ENCODE data around the gene GUCA2B.

Gene GUCA2B

DNA sequence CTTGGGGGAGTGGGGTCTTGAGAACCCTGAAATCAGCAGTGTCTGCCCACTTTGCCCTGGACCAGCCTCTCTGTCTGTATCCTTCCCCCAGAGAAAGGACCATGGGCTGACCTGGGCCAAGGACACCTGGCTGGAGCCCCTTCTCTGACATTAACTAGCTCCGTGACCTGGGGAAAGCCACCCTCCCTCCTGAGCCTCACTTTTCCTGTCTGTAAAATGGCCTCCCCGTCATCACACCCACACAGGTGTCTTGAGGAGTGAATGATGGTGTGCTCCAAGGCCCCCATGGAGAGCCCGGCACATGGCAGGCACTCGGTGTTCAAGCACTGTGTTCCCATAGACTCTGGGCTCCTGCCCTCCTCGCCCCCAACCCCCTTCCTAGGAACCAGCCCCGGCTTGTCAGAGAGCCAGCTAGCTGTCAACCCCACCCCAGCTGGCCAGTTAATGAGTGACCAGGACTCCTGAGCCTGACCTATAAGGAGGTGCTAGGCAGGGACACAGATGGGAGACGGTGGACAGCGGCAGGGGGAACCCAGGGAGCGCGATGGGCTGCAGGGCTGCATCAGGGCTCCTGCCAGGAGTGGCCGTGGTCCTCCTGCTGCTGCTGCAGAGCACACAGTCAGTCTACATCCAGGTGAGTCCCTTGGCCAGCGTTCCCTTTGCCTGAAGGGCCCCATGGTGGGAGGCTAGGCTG, at the start of gene GUCA2B:
GUCA2B (plus strand) TSS at position 504 of the 694 bp plus-strand sequence; CDS start at position 545, 41 bp downstream.
- no peak for DNase-seq (ENCODE audit: low read depth)

DNA sequence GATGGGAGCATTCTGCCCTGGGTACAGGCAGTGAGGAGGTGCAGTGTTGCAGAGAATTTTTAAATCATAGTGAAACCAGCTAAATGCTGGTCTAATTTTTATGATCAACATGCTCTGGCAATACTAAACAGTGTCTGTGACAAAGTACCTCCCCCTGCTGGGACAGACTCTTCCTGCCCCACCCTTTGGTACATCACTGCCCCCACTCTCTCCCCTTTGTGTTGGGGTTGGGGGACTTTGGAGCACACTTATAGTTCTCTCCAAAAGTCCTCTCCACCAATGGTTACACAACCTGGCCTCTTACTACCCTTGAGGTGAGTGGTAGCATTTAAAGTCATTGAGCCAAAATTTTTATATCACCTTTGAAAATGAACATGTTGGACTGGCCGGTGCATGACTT, 48.2 kb upstream of the GUCA2B start:
- no peak for DNase-seq (ENCODE audit: low read depth)

DNA sequence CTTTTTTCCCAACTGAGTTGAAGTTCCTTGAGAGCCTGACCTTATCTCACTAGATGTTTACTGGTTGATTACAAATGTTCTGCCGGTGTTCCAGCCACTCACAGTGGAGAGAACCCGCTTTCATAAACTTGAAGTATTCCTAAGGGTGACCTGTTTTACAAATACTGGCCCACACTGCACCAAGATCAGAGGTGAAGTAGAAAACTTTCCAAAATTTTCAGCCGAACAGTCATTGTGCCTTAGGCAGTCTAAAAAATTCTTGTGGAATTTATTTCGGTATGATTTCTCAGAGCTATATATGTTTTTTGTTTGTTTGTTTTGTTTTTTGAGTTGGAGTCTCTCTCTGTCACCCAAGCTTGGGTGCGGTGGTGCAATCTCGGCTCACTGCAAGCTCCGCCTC, 44.9 kb upstream of the GUCA2B start:
- no peak for DNase-seq (ENCODE audit: low read depth)

DNA sequence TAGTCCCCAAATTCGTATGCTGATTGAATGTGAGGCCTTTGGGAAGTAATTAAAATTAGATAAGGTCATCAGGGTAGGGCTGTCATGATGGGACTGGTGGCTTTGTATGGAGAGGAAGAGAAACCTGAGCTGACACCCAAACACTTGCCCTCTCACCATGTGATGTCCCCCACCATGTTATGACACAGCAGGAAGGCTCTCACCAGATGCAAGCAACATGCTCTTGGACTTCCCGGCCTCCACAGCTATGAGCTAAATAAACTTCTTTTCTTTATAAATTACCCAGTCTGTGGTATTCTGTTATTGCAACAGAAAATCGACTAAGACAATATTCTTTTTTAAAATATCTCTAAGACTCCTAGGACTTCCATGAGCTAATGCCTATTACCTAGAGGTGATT, 43.6 kb upstream of the GUCA2B start:
- DNase-seq (ENCODE audit: low read depth), result no peak

DNA sequence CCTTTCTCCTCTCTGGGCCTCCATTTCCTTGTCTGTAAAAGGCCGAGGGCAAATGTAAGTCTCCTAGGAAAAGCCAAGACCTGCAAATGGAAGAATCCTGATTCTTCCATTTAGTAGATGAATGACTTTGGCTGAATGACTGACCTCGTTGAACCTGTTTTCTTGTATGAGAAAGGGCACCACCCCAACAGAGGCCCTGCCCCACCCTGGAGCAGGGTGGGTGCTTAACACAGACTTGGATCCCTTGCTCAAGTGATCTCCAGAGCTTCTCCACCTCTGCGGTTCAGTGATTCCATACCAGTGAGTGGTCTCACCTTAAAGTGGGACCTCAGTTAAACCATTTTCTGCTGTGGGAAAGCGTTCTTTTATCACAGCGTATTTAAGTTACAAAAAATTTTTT, 39.0 kb upstream of the GUCA2B start:
- DNase-seq (ENCODE audit: low read depth), result no peak

DNA sequence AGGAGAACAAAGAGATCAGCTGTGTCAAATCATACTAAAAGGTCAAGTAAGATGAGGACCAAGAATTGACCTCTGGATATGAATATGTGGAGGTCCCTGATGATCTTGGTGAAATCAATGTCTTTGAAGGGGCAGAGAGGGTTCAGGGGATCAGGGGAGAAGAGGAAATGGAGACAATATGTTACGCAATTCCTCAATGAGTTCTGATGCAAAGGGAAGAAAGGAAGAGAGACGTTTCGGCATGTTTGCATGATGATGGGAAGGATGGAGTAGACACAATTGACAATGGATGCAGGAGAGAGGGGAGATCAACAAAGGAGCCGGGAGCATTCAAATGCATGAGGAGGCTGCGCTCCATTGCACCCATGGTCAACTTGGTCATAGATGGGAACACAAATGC, 36.0 kb upstream of the GUCA2B start:
- no peak for DNase-seq (ENCODE audit: low read depth)

DNA sequence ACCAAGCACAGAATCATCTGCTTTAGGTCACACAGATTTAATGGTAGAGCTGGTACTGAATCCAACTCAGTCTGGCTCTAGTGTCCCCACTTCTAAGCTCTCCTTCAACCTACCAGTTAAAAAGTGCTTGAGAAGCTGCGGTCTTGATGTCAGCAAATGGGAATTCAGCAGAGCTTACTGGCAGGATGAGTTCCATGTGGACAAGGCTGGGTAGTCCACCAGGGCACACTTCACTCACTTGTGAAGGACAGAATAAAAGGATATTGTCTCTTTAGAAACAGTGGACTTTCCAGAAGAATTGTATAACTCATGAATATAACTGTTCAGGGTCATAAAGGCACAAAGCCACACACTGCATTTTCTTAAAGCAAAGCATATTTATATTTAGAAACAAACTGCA, 35.1 kb upstream of the GUCA2B start:
- DNase-seq (ENCODE audit: low read depth), result no peak

DNA sequence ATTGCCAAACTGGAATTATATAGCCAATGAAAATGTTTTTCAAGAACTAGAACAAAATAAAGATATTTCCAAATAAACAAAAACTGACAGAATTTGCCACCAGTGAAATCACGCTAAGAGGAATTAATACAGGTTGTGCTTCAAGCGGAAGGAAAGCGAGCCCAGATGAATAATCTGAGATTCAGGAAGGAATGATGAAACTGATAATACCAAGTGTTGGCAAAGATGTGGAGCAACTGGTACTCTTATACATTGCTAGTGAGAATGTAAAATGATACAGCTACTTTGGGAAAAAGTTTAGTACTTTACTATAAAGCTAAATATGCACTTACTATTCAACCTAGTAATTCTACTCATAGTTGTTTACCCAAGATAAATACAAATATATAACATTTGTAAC, 30.8 kb upstream of the GUCA2B start:
- DNase-seq (ENCODE audit: low read depth), result no peak

DNA sequence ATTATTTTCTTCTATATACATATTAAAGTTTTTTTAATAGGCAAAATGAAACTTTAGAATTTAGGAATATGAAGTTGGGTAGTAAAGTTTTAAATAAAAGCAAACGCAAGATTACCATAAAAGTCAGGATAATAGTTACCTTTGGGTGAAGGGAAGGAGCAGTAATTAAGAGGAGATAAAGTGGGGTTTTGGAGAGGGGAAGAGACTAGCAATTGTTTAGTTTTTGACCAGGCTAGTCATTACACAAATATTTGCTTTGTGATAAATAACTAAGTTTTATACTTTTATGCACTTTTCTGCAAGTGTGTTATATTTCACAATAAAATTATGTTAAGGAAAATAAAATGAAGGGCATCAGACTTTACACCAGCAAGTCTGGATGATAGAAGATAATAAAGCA, 27.7 kb upstream of the GUCA2B start:
- DNase-seq (ENCODE audit: low read depth), result no peak

DNA sequence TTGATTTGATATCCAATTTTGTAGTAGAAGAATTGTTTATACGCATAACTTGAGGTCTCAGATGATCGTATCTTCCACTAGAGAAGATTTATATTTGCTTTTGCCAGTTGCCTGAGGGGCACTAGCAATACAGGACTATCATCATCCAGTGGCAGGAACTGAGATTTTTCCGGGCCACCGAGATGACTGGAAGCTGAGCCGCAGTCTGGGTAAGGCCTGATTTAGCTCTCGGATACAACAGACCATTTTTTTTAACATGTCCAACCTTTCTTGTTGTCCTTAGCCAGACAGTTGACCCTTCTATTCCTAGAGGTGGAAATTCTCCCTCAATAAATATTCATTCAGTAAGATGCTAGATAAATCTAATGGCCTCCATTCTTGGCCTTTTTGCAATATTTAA, 25.4 kb upstream of the GUCA2B start:
- no peak for DNase-seq (ENCODE audit: low read depth)

DNA sequence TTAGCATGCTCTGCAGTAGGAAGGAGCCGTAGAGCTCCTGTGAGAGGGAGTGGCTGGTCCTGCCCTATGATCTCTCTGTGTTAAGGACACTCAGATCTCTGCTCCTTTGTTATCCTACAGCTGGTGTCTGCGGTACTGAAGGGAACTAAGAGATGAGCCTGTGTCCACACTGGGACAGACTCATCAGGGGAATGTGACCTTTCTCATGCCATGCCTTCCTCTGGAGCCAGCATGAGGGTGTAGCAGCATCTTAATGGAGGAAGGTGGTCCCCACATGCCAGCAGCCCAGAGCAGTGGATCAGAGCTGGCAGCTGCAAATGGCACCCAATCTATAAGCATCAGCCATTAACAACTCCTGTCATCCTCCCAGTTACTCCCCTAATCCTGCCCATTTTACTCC, 24.7 kb upstream of the GUCA2B start:
- DNase-seq (ENCODE audit: low read depth), result no peak

DNA sequence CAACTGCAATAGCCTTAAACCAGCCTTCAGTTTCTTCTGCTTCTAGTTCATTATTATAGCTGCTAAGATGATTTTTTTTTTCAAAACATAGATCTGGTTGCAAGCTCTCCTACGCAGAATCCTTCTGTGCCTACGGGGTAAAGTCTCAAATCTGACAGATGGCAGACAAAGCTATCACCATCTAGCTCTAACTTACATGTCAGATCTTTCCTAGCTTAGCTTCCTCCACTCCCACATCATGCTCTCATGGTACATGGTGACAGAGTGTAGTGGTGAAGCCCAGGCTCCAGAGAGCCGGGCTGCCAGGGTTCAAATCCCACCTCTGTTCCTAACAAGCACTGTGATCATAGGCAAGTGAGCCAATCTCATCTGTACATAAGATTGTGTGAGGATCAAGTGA, 24.2 kb upstream of the GUCA2B start:
- no peak for DNase-seq (ENCODE audit: low read depth)

DNA sequence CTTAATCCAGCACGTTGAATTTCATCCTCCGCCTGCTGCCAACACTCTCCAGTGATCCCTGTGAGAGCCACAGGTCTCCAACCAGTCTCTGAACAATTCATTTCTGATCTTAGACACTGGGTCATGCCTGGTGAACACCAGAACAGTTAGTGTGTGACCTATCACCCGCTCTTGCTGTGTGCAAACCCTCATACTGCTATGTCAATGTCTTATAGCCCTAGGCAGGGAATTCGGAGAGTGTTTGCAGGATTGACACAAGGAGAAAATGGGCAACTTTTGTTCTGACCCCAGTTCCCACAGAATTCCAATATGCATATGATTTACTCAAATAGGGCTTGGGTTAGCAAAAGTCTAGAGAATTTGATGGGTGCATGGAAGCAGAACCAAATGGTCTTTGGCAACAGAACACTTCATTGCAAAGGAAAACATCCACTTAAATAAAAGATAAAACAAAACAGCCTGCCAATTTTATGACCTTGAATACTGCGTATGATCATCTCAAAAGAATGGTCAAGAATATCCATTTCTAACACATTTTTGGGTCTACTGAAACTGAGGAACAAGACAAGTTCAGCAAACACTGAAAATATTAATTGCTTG, 23.0 kb upstream of the GUCA2B start:
- no peak for DNase-seq (ENCODE audit: low read depth)

DNA sequence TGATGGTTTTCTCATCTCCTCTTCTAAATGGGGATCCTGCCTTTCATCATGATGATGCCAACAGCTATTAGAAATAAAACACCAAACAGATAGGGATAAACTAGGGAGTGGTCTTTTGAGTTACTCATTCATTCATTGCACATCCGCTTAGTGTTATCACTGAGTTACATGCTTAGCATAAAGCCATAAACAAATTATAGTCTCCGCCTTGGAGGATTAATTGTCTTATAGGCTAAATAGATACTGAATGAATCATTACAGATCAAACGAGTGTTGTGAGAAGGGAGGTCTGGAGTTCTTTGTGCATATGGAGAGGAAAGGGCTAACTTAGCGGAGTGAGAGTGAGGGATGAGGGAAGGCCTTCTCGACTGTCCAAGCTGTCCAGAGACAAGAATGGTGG, 19.8 kb upstream of the GUCA2B start:
- no peak for DNase-seq (ENCODE audit: low read depth)

DNA sequence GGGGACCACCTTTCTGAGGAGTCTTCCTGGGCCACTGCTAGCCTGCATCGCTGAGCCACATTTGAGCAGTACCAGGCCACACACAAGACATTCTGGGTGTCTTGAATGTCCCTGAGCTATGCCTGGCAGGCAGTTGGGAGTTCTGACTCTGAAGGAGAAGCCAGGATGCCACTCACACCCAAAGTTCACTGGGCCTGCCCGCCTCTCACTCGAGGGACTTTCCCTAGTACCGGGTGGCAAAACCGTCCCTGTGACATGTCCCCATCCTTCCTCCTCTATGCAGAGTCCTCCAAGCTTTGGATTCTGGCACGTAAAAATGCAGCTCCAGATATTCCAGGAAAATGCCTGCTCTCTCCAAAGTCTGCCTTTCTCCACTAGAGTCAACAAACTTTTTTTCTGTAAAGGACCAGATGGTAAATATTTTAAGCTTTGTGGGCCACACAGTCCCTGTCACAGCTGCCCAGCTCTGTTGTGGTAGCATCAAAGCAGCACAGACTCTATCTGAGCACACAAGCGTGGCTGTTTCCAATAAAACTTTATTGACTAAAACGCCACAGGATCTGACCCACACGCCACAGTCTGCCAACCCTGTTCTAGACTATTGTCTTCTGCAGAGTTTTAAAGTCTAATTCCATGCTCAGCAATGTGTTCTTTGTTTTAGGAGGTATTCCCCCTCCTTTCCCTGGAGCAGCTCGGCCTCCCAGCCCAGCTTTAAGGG, 19.2 kb upstream of the GUCA2B start:
- DNase-seq (ENCODE audit: low read depth), result no peak

DNA sequence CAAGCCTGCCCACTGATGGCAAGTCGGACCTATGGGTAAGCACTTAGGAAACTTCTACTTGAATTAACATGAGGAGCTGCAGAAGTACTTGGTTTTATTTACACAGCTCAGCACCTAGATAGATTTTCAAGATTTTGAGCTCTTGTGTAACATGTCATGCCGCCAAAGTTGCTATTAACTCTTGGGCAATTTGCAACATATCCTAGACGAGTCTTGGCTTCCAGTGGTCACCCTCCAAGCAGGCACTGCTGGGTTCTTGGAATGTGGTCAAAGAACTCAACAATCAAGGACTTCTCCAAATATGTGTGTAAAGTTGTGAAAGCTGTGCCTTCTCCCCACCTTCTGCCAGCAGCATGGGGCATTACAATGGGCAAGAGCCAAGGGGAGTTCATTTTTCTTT, 17.8 kb upstream of the GUCA2B start:
- no peak for DNase-seq (ENCODE audit: low read depth)

DNA sequence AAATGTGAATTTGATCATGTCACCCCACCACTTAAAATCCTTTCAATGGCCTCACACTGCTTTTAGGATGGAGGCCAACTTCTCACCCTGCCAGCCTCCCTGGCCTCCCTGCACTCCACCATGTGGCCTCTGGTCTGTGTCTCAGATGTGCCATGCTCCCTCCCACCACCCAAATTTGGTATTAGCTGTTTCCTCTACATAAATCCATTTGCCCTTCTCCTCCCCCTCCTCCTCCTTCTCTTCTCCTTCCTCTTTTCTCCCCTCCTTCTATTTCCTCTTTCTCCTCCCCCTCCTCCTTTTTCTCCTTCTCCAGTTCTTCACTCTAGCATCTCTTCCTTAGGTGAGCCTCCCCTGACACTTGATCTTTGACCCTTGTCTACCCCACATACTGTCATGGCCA, 16.7 kb upstream of the GUCA2B start:
- no peak for DNase-seq (ENCODE audit: low read depth)

DNA sequence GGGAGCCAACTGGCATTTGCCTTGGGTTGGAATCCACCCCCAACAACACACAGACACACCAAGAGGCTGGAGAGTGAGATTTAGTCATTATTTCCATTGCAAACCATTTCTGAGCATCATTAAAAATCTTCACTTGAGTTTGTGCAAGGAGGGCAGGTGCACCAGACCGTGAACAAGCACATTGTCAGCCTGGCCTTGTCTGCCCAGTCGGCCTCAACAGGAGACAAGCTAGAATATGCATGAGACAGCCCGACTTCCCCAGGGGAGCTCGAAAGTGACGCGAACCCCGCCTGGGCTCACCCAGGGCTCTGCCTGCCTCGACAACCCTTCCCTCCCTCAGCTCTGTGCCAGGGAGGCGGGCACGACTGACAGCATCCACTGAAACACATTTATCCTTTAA, 15.4 kb upstream of the GUCA2B start:
- no peak for DNase-seq (ENCODE audit: low read depth)

DNA sequence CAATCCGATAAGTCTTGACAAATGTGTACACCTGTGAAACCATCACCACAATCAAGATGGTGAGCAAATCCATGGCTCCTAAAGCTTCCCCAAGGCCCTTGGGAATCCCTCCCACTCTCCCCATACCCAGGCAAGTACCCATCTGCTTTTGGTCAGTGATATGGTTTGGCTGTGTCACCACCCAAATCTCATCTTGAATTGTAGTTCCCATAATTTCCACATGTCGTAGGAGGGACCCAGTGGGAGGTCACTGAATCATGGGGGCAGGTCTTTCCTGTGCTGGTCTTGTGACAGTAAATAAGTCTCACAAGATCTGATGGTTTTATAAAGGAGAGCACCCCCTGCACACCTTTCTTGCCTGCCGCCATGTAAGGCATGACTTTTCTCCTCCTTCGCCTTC, 14.6 kb upstream of the GUCA2B start:
- DNase-seq (ENCODE audit: low read depth), result no peak

DNA sequence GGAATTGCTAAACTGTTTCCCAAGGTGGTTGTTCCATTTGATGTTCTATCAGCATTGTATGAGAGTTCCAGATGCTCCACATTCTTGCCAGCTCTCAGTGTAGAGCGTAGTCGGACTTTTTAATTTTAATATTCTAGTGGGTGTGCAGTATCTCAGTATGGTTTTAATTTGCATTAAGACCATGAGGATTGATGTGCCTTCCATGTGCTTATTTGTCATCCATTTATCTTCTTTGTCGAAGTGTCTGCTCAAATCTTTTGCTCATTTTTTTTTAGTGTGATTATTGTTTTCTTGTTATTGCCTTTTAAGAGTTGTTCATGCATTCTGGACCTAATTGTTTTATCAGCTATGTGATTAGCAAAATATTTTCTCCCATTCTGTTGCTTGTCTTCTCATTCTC, 13.8 kb upstream of the GUCA2B start:
- no peak for DNase-seq (ENCODE audit: low read depth)

DNA sequence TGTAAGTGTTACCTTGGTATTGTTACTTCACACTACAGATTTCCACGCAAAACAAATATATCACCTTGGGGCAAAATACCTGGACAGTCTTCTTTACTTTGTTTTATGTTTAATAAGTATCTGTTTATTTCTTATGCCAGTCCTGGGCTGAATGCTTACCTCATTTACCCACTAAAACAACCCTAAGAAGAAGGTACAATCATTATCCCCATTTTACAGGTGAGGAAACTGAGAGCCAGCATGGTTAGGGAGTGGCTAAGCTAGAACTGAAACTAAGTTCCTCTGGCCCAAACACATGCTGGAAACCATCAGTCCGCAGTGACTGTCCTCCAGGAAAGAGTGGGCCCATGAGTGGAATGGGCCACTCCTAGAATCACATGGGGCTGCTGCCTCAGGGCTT, 13.0 kb upstream of the GUCA2B start:
- no peak for DNase-seq (ENCODE audit: low read depth)

DNA sequence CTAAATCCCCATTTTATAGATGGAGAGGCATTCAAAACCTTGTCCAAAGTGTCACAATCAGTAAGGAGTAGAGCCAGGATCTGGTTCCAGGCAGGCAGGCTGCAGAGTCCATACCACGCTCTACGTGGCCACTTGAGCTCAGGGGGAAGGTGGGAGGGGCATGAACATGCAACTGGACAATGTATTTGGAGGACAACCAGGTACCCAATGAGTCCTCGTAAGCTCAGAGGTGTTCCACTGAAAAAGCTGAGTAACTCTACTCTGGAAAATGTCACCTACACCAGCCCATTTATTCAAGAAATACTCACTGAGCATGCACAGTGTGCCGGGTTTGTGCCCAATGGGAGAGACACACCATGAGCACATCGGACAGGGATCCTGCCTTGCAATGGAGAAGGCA, 11.2 kb upstream of the GUCA2B start:
- no peak for DNase-seq (ENCODE audit: low read depth)

DNA sequence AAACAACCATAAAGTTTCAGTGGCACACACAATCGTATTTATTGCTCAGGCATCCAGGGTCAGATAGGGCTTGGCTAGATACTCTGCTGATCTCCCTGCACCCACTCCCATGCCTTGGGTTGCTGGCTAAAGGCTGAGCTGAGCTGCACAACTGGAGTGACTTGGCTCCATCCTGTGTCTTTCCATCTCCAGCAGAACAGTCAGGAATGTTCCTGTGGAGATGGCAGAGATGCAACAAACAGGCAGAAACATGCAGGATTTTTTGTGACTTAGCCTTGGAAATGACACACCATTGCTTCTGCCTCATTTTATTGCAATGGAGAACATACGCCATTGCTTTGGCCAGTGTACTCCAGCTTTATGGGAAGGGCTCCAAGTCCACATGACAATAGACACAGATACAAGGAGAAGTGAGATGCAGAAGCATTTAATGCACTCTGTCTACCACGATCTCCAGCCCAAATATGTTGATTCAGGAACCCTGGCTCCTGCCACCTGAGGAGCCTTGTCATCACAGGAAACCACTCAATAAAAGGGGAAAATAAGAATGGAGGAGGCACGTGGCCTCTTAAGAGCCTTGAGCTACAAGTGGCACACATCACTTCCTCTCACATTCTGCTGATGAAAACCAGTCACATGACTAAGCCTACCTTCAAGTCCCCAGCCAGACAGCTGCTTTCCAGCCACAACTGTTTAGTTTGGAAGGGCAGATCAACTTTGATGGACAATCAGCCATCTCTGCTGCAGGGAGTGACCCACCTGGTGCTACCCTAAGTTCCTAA, 10.1 kb upstream of the GUCA2B start:
- no peak for DNase-seq (ENCODE audit: low read depth)

All from GM04503 (cell line).